ENCODE measurements around the gene NUP210L. TPM values are rescaled to one million over a fixed set of nuclear protein-coding genes. Genes with fewer than 3 reads are reported as not detected.
A peak's percentile ranks its signal among the peaks of the same experiment; 100 is the strongest.
"Not testable (repeated sequence)": the region's sequence is repeated elsewhere in the genome, so short reads cannot be mapped to it uniquely, and the experiment has no call there.

Gene NUP210L
- total and polyA plus RNA-seq, 2 experiments from 2014 or later = not detected

- H3K27me3 ChIP-seq = no peaks in the 10 kb centered on the region
- H3K4me1 ChIP-seq (ENCODE audit: low read depth) = no peaks in the 10 kb centered on the region
- no peak overlapping the region for H3K4me3 ChIP-seq
- no peak for TF ChIP-seq CTCF (IDR thresholded peaks at IDR 0.05; ENCODE audit: low read depth, low read length)
- DNase-seq (ENCODE audit: low read depth in 1 of 2, low spot score in 1 of 2) = peak; percentile 19 to 88
- peaks cover 8% of the 10 kb centered on the region for H3K36me3 ChIP-seq
- H3K9me3 ChIP-seq (ENCODE audit: low read depth) = no peaks in the 10 kb centered on the region
- H3K27ac ChIP-seq = peak overlapping the region; percentile 81
Measured at GRCh38 chr1:154155251-154155650, 378 bp upstream of the NUP210L start.

- no peak for DNase-seq (ENCODE audit: low read depth in 1 of 2, low spot score in 1 of 2)
- TF ChIP-seq CTCF (IDR thresholded peaks at IDR 0.05; ENCODE audit: low read depth, low read length) = no peak
- H3K27me3 ChIP-seq = no peaks in the 10 kb centered on the region
- H3K27ac ChIP-seq = no peak overlapping the region
- no peak overlapping the region for H3K4me3 ChIP-seq
- no peaks in the 10 kb centered on the region for H3K4me1 ChIP-seq (ENCODE audit: low read depth)
- H3K9me3 ChIP-seq (ENCODE audit: low read depth) = no peaks in the 10 kb centered on the region
- H3K36me3 ChIP-seq = peaks cover 5% of the 10 kb centered on the region
Measured at GRCh38 chr1:154154053-154154452, 820 bp downstream of the NUP210L start.

GRCh38 chr1:154151311-154151710 lies 3.6 kb downstream of the NUP210L start:
- H3K27ac ChIP-seq = no peak overlapping the region
- TF ChIP-seq CTCF (IDR thresholded peaks at IDR 0.05; ENCODE audit: low read depth, low read length) = no peak
- H3K4me3 ChIP-seq = no peak overlapping the region
- no peaks in the 10 kb centered on the region for H3K4me1 ChIP-seq (ENCODE audit: low read depth)
- H3K27me3 ChIP-seq = no peaks in the 10 kb centered on the region
- H3K36me3 ChIP-seq = peaks cover 5% of the 10 kb centered on the region
- H3K9me3 ChIP-seq (ENCODE audit: low read depth) = no peaks in the 10 kb centered on the region
- DNase-seq (ENCODE audit: low read depth in 1 of 2, low spot score in 1 of 2) = peak in 1 of 2 donors; percentile 56

GRCh38 chr1:154148807-154149206 lies 6.1 kb downstream of the NUP210L start:
- H3K27me3 ChIP-seq = no peaks in the 10 kb centered on the region
- no peaks in the 10 kb centered on the region for H3K9me3 ChIP-seq (ENCODE audit: low read depth)
- no peak overlapping the region for H3K27ac ChIP-seq
- no peaks in the 10 kb centered on the region for H3K4me1 ChIP-seq (ENCODE audit: low read depth)
- DNase-seq (ENCODE audit: low read depth in 1 of 2, low spot score in 1 of 2) = no peak
- H3K36me3 ChIP-seq = no peaks in the 10 kb centered on the region
- no peak for TF ChIP-seq CTCF (IDR thresholded peaks at IDR 0.05; ENCODE audit: low read depth, low read length)
- H3K4me3 ChIP-seq = no peak overlapping the region

GRCh38 chr1:154147505-154147904 lies 7.4 kb downstream of the NUP210L start:
- H3K4me3 ChIP-seq; H3K4me1 ChIP-seq (ENCODE audit: low read depth); H3K9me3 ChIP-seq (ENCODE audit: low read depth); H3K27ac ChIP-seq; DNase-seq (ENCODE audit: low read depth in 1 of 2, low spot score in 1 of 2); H3K27me3 ChIP-seq; H3K36me3 ChIP-seq: not testable (repeated sequence)

- Histone ChIP-seq H3K9me3 (ENCODE audit: low read depth) (no peaks in the 10 kb centered on the region), H3K4me1 (ENCODE audit: low read depth) (no peaks in the 10 kb centered on the region), H3K36me3 (no peaks in the 10 kb centered on the region), H3K27ac (no peak overlapping the region), H3K4me3 (no peak overlapping the region), H3K27me3 (no peaks in the 10 kb centered on the region)
- peak; percentile 37 for TF ChIP-seq CTCF (IDR thresholded peaks at IDR 0.05; ENCODE audit: low read depth, low read length)
- DNase-seq (ENCODE audit: low read depth in 1 of 2, low spot score in 1 of 2) = no peak
Measured at GRCh38 chr1:154145986-154146385, 8.9 kb downstream of the NUP210L start.

All from cardiac muscle cell (in vitro differentiated cells and primary cell).